Measurements from ENCODE around the gene PLPP4.
"Not testable (repeated sequence)": the region's sequence is repeated elsewhere in the genome, so short reads cannot be mapped to it uniquely, and the experiment has no call there.

Gene PLPP4

DNA sequence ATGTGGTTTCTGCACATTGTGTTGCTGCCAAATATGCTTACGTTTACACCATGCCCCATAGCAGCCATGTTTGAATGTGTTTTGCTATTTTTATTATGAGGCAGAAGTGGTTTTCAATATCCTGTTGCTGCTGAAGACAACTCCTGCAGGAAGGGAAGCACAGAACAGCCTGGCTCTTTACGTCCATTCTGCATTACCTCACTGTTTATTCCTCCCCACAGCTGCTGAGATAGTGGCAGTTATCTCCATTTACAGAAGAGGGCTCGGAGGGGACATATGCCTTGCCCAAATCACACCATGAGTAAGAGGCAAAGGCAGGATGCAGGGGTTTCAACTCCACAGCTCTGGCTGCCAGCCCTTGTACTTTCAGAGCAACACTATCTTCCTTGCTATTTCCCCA lies 35.3 kb downstream of the PLPP4 start:
- no peak for DNase-seq

GRCh38 chr10:120493411-120494312 lies 36.6 kb downstream of the PLPP4 start:
- DNase-seq, result no peak

DNA sequence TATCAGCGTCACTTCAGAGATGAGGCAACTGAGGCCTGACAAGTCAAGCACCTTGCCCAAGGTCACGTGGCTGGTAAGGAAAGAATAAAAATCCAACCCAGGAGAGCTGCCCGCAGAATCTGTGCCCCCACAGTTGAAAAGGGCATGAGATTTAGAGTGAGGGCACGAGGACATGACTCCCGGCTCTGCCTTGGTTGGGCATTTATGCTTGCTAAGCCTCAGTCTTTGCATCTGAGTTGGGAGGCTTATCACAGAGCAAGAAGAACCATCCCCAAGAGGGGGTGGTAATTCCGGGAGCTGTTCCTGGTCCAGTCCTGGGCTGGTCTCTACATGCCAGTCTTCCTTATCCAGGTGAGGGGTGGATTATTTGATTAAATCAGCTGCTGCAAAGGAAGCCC lies 37.3 kb downstream of the PLPP4 start:
- no peak for DNase-seq

DNA sequence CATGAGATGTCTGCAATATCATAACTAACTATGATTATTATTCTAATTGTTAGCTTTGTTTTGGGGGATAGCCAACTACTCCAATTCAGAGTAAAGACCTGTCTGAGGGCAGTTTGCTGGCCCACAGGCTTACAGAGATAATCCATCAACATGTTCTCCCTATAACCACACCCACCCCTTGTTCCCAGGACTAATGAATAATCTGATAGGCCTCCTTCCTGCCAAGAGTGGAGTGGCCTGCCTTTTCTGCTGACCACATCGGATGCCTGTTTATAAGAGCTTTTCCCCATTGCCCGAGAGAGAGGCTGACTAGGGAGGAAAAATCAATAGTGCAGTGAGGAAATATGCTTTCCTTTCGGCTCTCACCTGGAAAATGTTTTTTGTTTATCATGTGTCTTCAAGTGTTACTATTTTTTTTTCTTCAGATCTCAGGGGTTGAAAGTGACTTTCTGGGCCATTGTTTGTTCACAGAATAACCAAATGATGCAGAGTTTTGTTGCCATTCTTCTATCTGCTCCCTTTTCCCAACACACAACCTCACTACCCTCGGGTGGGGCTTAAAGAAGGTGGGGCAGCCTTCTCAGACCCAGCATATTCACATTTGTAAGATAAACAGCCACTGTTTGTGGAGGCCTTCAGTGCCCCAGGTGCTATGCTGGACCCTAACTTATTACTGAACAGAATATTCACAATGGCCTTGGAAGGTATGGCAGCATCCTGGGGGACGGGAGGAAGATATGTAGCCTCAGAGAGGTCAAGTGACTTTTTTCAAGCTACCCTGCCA lies 38.4 kb downstream of the PLPP4 start:
- DNase-seq, result no peak

GRCh38 chr10:120499883-120500282 lies 42.9 kb downstream of the PLPP4 start:
- DNase-seq, result no peak

DNA sequence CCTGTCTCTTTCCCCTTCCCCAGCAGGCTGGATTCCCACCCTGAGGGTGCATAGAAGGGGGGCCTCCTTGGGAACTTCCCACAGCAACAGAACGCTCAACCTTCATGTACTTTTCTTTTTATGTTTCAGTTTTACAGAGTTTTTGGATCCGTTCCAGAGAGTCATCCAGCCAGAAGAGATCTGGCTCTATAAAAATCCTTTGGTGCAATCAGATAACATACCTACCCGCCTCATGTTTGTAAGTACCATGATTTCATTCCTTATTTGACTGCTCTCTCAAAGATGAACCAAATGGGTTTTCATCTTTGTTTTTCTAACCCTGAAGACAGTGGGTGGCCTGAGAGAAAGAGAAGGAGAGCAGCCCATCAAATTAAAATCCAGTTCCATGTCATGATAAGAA lies 46.7 kb downstream of the PLPP4 start:
- no peak for DNase-seq

- not testable (repeated sequence) for DNase-seq
These were observed 47.2 kb downstream of the PLPP4 start for GRCh38 chr10:120504227-120504626.

DNA sequence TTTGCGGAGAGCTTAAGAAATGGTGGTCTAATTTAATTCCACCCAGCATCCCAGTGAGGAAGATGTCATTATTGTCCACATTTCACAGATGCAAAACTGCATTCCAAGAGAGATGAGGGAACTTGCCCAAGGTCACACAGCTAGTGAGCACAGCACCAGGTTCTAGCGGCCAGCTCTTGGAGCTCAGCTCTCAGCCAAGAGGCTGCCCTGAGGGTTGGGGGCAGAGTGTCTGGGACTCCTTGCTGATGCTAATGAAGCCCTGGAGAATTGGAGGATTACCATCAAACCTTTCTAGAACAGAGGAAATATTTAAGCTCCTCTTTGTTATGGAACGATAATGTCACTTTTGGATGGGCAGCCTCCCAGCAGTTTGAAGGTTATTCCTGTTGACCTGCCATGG lies 48.0 kb downstream of the PLPP4 start:
- no peak for DNase-seq

- no peak for DNase-seq
These were observed 48.8 kb downstream of the PLPP4 start for GRCh38 chr10:120505866-120506265.

GRCh38 chr10:120506674-120507073 lies 49.6 kb downstream of the PLPP4 start:
- DNase-seq, result no peak

DNA sequence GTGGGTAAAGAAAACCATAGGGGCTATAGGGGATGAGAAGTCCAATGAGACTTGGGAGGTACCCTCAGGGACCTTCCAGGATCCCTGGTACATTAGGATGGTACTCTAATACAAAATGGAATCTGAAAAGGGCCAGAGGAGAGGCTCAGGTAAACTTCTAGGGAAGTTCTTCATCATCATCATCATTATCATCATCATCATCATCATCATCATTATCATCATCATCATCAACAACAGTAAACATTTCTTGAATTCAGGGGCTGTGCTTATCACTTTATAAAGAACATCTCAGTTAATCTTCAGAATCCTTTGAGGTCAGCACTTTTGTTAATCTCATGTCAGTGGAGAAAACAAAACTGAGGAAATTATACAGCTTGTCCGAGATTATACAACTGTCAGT lies 50.1 kb downstream of the PLPP4 start:
- no peak for DNase-seq

GRCh38 chr10:120507651-120508050 lies 50.6 kb downstream of the PLPP4 start:
- DNase-seq, result no peak

- no peak for DNase-seq
These were observed 51.4 kb downstream of the PLPP4 start for GRCh38 chr10:120508393-120508792.

DNA sequence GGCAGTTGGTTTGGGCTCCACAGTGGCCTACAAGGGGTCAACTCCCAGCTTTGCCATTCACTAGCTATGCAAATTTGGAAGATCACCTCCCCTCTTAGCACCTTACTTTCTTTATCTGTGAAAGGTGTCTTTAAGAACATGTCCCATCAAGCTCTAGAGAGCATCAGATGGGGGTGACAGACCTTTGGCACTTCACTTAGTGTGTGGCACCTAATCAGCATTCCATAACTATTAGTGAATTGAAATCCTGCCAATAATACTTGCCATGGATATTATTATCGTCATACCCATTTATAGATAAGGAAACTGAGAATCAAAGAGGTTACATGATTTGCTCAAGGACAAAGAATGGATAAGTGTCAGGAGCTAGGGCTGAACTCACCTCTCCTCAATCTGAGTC lies 51.9 kb downstream of the PLPP4 start:
- no peak for DNase-seq

DNA sequence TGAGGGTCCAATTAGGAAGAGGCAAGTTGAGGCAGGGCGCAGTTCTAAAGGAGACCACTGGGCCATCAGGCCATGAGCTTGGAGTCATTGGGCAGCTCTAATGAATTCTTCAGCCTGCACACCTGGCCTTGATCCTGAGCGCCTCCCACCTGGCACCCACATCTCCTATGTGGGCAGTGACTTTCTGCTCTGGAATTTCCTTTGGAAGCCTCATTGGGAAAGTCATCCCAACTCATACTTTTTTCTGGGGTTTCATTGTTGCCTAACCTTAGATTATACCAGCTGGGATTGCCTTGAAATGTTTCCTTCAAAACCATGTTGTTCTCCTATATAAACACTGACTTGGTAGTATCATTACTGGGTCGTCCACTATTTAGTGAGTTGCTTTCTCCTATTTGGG lies 54.1 kb downstream of the PLPP4 start:
- DNase-seq, result no peak

- DNase-seq, result no peak
These were observed 56.3 kb downstream of the PLPP4 start for GRCh38 chr10:120513307-120513796.

- DNase-seq, result no peak
These were observed 57.1 kb downstream of the PLPP4 start for GRCh38 chr10:120514035-120514620.

GRCh38 chr10:120514959-120515358 lies 57.9 kb downstream of the PLPP4 start:
- DNase-seq, result no peak

DNA sequence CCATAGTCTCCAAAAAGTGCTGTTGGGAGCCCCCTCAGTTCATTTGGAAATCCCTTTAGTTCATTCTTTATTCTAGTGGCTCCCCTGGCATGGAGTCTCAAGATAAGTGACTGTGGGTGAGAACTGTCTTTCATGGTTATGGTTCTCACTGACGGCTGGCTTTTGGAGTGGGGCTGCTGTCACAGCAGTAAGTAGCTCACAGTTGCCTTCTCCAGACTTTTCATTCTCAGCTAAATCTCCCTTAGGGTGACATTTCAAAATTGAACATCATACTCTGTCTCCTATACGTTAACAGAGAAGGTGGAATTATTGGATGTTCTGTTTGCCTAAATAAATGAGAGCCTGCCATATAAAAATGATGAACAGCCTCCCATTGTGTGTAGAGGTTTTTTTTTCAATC lies 58.7 kb downstream of the PLPP4 start:
- no peak for DNase-seq

- DNase-seq, result no peak
These were observed 59.4 kb downstream of the PLPP4 start for GRCh38 chr10:120516426-120516825.

GRCh38 chr10:120517196-120517595 lies 60.2 kb downstream of the PLPP4 start:
- no peak for DNase-seq

DNA sequence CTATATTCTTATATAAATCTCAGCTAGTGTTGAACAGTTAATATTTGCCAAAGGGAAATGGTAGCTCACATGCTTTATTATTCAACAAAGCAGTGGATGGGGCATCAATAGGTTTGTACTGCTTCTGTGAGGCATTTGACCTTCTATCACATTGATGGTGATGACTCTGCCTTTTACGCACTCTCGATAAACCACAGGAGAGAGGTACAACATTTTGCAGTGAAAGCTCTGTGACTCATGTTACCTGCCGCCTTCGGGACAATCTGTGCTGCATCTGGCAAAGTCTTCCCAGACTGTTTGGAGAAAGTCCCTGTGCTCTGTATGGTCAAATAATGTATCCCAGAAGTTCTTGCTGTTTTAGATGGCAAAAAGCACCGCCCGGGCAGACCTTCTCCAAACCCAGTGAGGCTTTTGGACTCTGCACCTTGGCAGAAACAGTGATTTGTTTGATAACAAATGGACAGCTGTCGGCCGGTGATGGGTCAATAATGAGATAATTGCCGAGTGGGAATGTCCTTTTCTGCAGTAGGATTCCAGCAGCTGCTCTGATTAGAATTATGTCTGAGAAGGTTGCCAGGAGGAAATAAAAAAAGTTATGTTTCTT lies 61.0 kb downstream of the PLPP4 start:
- no peak for DNase-seq

GRCh38 chr10:120521880-120522279 lies 64.9 kb downstream of the PLPP4 start:
- DNase-seq, result no peak
